Measurements from ENCODE around the gene TAF3.

TAF3 gene

GRCh38 chr10:8037941-8038894, 219.9 kb downstream of the TAF3 start:
- Histone ChIP-seq H3K9me3 (ENCODE audit: insufficient read depth, low read depth, low read length) (peaks cover 8% of the 10 kb centered on the region; the same call in 1 of the 2 replicates), H3K27ac (ENCODE audit: low read length) (no peak overlapping the region), H3K4me1 (ENCODE audit: insufficient read depth, low read length) (peaks cover 15% of the 10 kb centered on the region), H3K27me3 (ENCODE audit: insufficient read depth, low read length) (peaks cover 100% of the 10 kb centered on the region), H3K36me3 (ENCODE audit: insufficient read depth, low read depth, low read length) (no peaks in the 10 kb centered on the region), H3K9ac (ENCODE audit: low read depth, low read length) (no peak overlapping the region), H3K4me3 (ENCODE audit: low read length) (no peak overlapping the region)

- H3K9ac ChIP-seq (ENCODE audit: low read depth, low read length) = no peak overlapping the region
- no peak overlapping the region for H3K27ac ChIP-seq (ENCODE audit: low read length)
- H3K4me1 ChIP-seq (ENCODE audit: insufficient read depth, low read length) = peaks cover 17% of the 10 kb centered on the region
- no peak overlapping the region for H3K4me3 ChIP-seq (ENCODE audit: low read length)
- H3K9me3 ChIP-seq (ENCODE audit: insufficient read depth, low read depth, low read length) = peaks cover 8% of the 10 kb centered on the region; the same call in 1 of the 2 replicates
- H3K27me3 ChIP-seq (ENCODE audit: insufficient read depth, low read length) = peaks cover 100% of the 10 kb centered on the region
- no peaks in the 10 kb centered on the region for H3K36me3 ChIP-seq (ENCODE audit: insufficient read depth, low read depth, low read length)
These were observed 221.1 kb downstream of the TAF3 start for GRCh38 chr10:8039321-8039881.

GRCh38 chr10:8040651-8041050, 222.3 kb downstream of the TAF3 start:
- H3K4me3 ChIP-seq (ENCODE audit: low read length) = no peak overlapping the region
- H3K27me3 ChIP-seq (ENCODE audit: insufficient read depth, low read length) = peaks cover 100% of the 10 kb centered on the region
- H3K4me1 ChIP-seq (ENCODE audit: insufficient read depth, low read length) = peaks cover 20% of the 10 kb centered on the region
- no peak overlapping the region for H3K27ac ChIP-seq (ENCODE audit: low read length)
- H3K36me3 ChIP-seq (ENCODE audit: insufficient read depth, low read depth, low read length) = no peaks in the 10 kb centered on the region
- H3K9ac ChIP-seq (ENCODE audit: low read depth, low read length) = no peak overlapping the region
- H3K9me3 ChIP-seq (ENCODE audit: insufficient read depth, low read depth, low read length) = peaks cover 8% of the 10 kb centered on the region; the same call in 1 of the 2 replicates

GRCh38 chr10:8041284-8041991, 223.1 kb downstream of the TAF3 start:
- Histone ChIP-seq H3K36me3 (ENCODE audit: insufficient read depth, low read depth, low read length) (no peaks in the 10 kb centered on the region), H3K27ac (ENCODE audit: low read length) (no peak overlapping the region), H3K27me3 (ENCODE audit: insufficient read depth, low read length) (peaks cover 100% of the 10 kb centered on the region), H3K4me3 (ENCODE audit: low read length) (no peak overlapping the region), H3K9ac (ENCODE audit: low read depth, low read length) (no peak overlapping the region), H3K9me3 (ENCODE audit: insufficient read depth, low read depth, low read length) (peaks cover 7% of the 10 kb centered on the region; the same call in 1 of the 2 replicates), H3K4me1 (ENCODE audit: insufficient read depth, low read length) (peaks cover 27% of the 10 kb centered on the region)

GRCh38 chr10:8041992-8042720, 223.9 kb downstream of the TAF3 start:
- no peak overlapping the region for H3K9ac ChIP-seq (ENCODE audit: low read depth, low read length)
- no peak overlapping the region for H3K27ac ChIP-seq (ENCODE audit: low read length)
- peaks cover 26% of the 10 kb centered on the region for H3K4me1 ChIP-seq (ENCODE audit: insufficient read depth, low read length)
- H3K4me3 ChIP-seq (ENCODE audit: low read length) = no peak overlapping the region
- no peaks in the 10 kb centered on the region for H3K36me3 ChIP-seq (ENCODE audit: insufficient read depth, low read depth, low read length)
- H3K27me3 ChIP-seq (ENCODE audit: insufficient read depth, low read length) = peaks cover 100% of the 10 kb centered on the region
- H3K9me3 ChIP-seq (ENCODE audit: insufficient read depth, low read depth, low read length) = 0 out of 2 replicates have a peak, but pooled peaks cover under 1% of the 10 kb centered on the region

GRCh38 chr10:8042721-8043568, 224.6 kb downstream of the TAF3 start:
- no peak overlapping the region; the same call in 1 of the 2 replicates for H3K4me3 ChIP-seq (ENCODE audit: low read length)
- H3K36me3 ChIP-seq (ENCODE audit: insufficient read depth, low read depth, low read length) = no peaks in the 10 kb centered on the region
- peaks cover 100% of the 10 kb centered on the region for H3K27me3 ChIP-seq (ENCODE audit: insufficient read depth, low read length)

GRCh38 chr10:8043569-8044306, 225.4 kb downstream of the TAF3 start:
- Histone ChIP-seq H3K27ac (ENCODE audit: low read length) (no peak overlapping the region), H3K9me3 (ENCODE audit: insufficient read depth, low read depth, low read length) (no peaks in the 10 kb centered on the region), H3K9ac (ENCODE audit: low read depth, low read length) (no peak overlapping the region), H3K27me3 (ENCODE audit: insufficient read depth, low read length) (peaks cover 100% of the 10 kb centered on the region), H3K4me1 (ENCODE audit: insufficient read depth, low read length) (peaks cover 34% of the 10 kb centered on the region), H3K36me3 (ENCODE audit: insufficient read depth, low read depth, low read length) (no peaks in the 10 kb centered on the region), H3K4me3 (ENCODE audit: low read length) (peak overlapping the region; percentile 37)

More at GRCh38 chr10:8042721-8043568, 224.6 kb downstream of the TAF3 start:
- no peak overlapping the region for H3K27ac ChIP-seq (ENCODE audit: low read length)
- H3K9me3 ChIP-seq (ENCODE audit: insufficient read depth, low read depth, low read length) = no peaks in the 10 kb centered on the region
- H3K4me1 ChIP-seq (ENCODE audit: insufficient read depth, low read length) = peaks cover 30% of the 10 kb centered on the region
- H3K9ac ChIP-seq (ENCODE audit: low read depth, low read length) = no peak overlapping the region

- Histone ChIP-seq H3K4me1 (ENCODE audit: insufficient read depth, low read length) (peaks cover 34% of the 10 kb centered on the region), H3K36me3 (ENCODE audit: insufficient read depth, low read depth, low read length) (no peaks in the 10 kb centered on the region), H3K27me3 (ENCODE audit: insufficient read depth, low read length) (peaks cover 100% of the 10 kb centered on the region), H3K4me3 (ENCODE audit: low read length) (peak overlapping the region; percentile 57), H3K9me3 (ENCODE audit: insufficient read depth, low read depth, low read length) (no peaks in the 10 kb centered on the region), H3K9ac (ENCODE audit: low read depth, low read length) (no peak overlapping the region), H3K27ac (ENCODE audit: low read length) (no peak overlapping the region)
These were observed 226.1 kb downstream of the TAF3 start for GRCh38 chr10:8044331-8044907.

GRCh38 chr10:8044908-8045725, 226.8 kb downstream of the TAF3 start:
- no peak overlapping the region for H3K9ac ChIP-seq (ENCODE audit: low read depth, low read length)
- peak overlapping the region; percentile 57 for H3K4me3 ChIP-seq (ENCODE audit: low read length)
- H3K9me3 ChIP-seq (ENCODE audit: insufficient read depth, low read depth, low read length) = no peaks in the 10 kb centered on the region
- H3K36me3 ChIP-seq (ENCODE audit: insufficient read depth, low read depth, low read length) = no peaks in the 10 kb centered on the region
- H3K27me3 ChIP-seq (ENCODE audit: insufficient read depth, low read length) = peaks cover 100% of the 10 kb centered on the region
- no peak overlapping the region for H3K27ac ChIP-seq (ENCODE audit: low read length)
- H3K4me1 ChIP-seq (ENCODE audit: insufficient read depth, low read length) = peaks cover 34% of the 10 kb centered on the region

All from iPS-20b (cell line).